GM10266 (cell line): ENCODE measurements around the gene FGF14.

Experiments
- DNase-seq: peaks from one replicate; pipeline ENCODE4 v3.0.0; 2012; ENCODE audit errors: extremely low spot score
- CTCF ChIP-seq: IDR thresholded peaks from 2 replicates; pipeline ENCODE4 v1.5.1; 2012; ENCODE audit warnings: mild to moderate bottlenecking, low read depth; ENCODE audit not compliant: control insufficient read depth, insufficient read depth; ENCODE audit errors: missing control alignments

FGF14 gene

GRCh38 chr13:101945435-101945834 lies 456.4 kb downstream of the FGF14 start:
- no peak for DNase-seq
- no peak for TF ChIP-seq CTCF

- no peak for TF ChIP-seq CTCF
- no peak for DNase-seq
Measured at GRCh38 chr13:101944521-101944920, 457.3 kb downstream of the FGF14 start.

- TF ChIP-seq CTCF, result peak; percentile 18
- DNase-seq, result no peak
Measured at GRCh38 chr13:101942535-101943157, 459.2 kb downstream of the FGF14 start.

- peak; percentile 55 for TF ChIP-seq CTCF
- no peak for DNase-seq
Measured at GRCh38 chr13:101942038-101942437, 459.8 kb downstream of the FGF14 start.

- DNase-seq, result no peak
- TF ChIP-seq CTCF, result no peak
Measured at GRCh38 chr13:101941095-101941783, 460.6 kb downstream of the FGF14 start.

GRCh38 chr13:101939370-101939769 lies 462.5 kb downstream of the FGF14 start:
- DNase-seq, result no peak
- no peak for TF ChIP-seq CTCF

GRCh38 chr13:101935828-101936227 lies 466.0 kb downstream of the FGF14 start:
- no peak for TF ChIP-seq CTCF

More at GRCh38 chr13:101935828-101936227, 466.0 kb downstream of the FGF14 start:
- DNase-seq, result no peak
